ENCODE measurements around the gene MTMR3. TPM values are rescaled to one million over a fixed set of nuclear protein-coding genes. Genes with fewer than 3 reads are reported as not detected.
"Not testable (repeated sequence)": the region's sequence is repeated elsewhere in the genome, so short reads cannot be mapped to it uniquely, and the experiment has no call there.

Gene MTMR3
- 10 to 100 TPM; 36.6 to 42.1 (median 37.1) TPM for total RNA-seq

DNA sequence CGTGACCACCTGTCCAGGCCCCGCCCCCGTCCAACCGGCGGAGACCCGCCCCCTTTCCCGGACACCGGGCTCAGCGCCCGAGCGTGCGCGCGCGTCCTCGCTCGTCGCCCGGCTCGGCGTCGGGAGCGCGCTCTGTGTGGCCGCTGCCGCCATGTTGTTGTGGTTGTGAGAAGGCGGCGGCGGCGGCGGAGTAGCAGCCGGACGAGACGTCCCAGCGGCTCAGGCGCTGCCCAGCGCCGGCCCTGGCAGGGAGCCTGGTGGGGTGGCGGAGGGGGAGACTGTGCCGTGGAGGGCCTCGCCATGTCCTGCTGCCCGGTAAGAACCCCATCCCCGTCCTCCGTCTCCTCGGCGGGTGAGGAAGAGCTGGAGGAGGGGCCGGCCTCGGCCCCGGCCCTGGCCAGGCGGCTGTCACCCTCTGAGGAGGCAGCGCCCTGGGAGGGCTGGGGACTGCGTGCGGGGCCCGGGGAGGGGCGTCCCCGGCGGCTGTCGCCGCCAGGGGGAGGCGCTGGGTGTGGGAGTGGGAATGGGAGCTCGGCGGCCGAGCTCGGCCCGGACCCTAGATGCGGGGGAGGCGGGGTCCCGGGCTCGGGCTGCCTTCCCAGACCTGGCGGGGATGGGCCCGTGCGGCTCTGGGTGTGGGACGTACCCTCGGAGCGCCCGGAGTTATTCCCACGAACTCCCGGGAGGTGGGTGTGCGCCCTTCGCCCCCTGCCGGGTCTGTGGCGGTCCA is at the start of gene MTMR3:
Gene MTMR3, plus strand, starts transcription at position 130 of the 730 bp plus-strand sequence. CDS start 87,886 bp downstream, outside the sequence.
- Histone ChIP-seq H3K9me3 (no peaks in the 10 kb centered on the region), H3K4me3 (peak within 1 kb of the TSS; percentile 75 to 99 (median 92)), H3K27ac (peak within 1 kb of the TSS; percentile 97 to 100 (median 99)), H3K27me3 (no peaks in the 10 kb centered on the region), H3K4me1 (peaks cover 42 to 43% of the 10 kb centered on the region in 2 donors), H3K36me3 (no peaks in the 10 kb centered on the region)
- intact Hi-C loops (cut with DNase I; ENCODE audit: low total_unique reads) (loop anchor here (1.0 to 5.0 kb wide), 2 partner anchors 45 to 116 kb away; partner anchors contain the start of genes ASCC2, UQCR10 and ZMAT5), in situ Hi-C loops (cut with MboI; ENCODE audit: low sequenced_read_pairs in 4 of 4) (no loop called here)
- TF ChIP-seq, protein P1, sequence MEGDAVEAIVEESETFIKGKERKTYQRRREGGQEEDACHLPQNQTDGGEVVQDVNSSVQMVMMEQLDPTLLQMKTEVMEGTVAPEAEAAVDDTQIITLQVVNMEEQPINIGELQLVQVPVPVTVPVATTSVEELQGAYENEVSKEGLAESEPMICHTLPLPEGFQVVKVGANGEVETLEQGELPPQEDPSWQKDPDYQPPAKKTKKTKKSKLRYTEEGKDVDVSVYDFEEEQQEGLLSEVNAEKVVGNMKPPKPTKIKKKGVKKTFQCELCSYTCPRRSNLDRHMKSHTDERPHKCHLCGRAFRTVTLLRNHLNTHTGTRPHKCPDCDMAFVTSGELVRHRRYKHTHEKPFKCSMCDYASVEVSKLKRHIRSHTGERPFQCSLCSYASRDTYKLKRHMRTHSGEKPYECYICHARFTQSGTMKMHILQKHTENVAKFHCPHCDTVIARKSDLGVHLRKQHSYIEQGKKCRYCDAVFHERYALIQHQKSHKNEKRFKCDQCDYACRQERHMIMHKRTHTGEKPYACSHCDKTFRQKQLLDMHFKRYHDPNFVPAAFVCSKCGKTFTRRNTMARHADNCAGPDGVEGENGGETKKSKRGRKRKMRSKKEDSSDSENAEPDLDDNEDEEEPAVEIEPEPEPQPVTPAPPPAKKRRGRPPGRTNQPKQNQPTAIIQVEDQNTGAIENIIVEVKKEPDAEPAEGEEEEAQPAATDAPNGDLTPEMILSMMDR (IDR thresholded peaks at IDR 0.05 in 4 of 5, conservative IDR thresholded peaks at IDR 0.05 in 1 of 5), result peak; percentile 17 to 78 (median 70)
- peak; percentile 75 to 76 for TF ChIP-seq POLR2A (IDR thresholded peaks at IDR 0.05)
- DNase-seq, result peak; percentile 87 to 88
- peak; percentile 77 to 82 for ATAC-seq

DNA sequence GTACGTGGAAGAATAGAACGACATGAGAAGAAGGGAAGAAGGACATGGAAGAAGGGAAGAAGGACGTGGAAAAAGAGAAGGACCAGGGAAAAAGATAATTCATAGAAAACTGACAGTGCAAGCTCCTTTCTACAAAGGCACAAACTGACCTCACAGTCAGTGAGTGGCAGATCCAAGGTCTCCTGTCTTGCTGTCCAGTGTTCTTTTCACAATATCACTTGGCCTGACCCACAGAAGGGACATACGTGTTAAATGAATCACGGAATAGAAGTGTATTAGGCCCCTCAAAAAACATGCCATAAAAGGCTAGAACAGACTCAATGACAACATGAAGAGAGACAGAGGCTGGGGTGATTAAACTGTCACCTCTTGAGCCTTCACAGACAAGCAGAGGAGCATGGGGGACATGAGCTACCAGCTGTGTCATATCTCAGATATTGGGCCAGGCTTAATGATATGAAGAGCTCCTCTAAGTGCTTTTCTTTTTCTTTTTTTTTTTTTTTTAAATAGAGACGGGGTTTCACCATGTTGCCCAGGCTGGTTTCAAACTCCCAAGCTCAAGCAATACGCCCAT is 49.5 kb upstream of the MTMR3 start:
- Histone ChIP-seq H3K4me1 (peaks cover 38 to 71% of the 10 kb centered on the region in 2 donors), H3K27me3 (no peaks in the 10 kb centered on the region), H3K9me3 (no peaks in the 10 kb centered on the region), H3K36me3 (peaks cover 0 to 17% of the 10 kb centered on the region in 2 donors), H3K27ac (peak overlapping the region in 2 of 4 donors; percentile 88 to 90), H3K4me3 (no peak overlapping the region)
- in situ Hi-C loops (cut with MboI; ENCODE audit: low sequenced_read_pairs in 4 of 4) (no loop called here), intact Hi-C loops (cut with DNase I; ENCODE audit: low total_unique reads) (no loop called here)
- DNase-seq (no peak), ATAC-seq (no peak)
- TF ChIP-seq, protein P1 (IDR thresholded peaks at IDR 0.05 in 4 of 5, conservative IDR thresholded peaks at IDR 0.05 in 1 of 5), result no peak

DNA sequence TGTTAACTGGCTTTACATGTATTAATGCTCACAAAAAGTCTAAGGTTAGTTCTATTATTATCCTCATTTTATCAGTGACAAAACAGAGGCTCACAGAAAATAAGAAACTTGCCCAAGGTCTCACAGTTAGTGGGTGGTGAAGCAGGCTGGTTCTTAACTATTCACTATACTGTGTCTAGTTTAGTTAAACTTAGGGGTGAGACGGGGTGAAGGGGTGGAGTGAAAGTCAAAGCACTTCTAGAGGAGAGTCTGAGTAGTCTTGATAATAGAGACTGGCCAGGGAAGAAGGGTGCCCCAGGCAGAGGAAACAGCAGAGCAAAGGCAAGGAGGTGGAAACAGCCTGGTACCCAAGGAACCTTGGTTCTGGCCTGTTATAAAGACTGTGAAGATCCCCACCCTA is 48.9 kb upstream of the MTMR3 start:
- DNase-seq (no peak), ATAC-seq (no peak)
- H3K9me3 ChIP-seq, result no peaks in the 10 kb centered on the region
- peaks cover 41 to 71% of the 10 kb centered on the region in 2 donors for H3K4me1 ChIP-seq
- peaks cover 0 to 17% of the 10 kb centered on the region in 2 donors for H3K36me3 ChIP-seq
- in situ Hi-C loops (cut with MboI; ENCODE audit: low sequenced_read_pairs in 4 of 4) (no loop called here), intact Hi-C loops (cut with DNase I; ENCODE audit: low total_unique reads) (no loop called here)
- peak overlapping the region in 3 of 4 donors; percentile 16 to 90 (median 88) for H3K27ac ChIP-seq
- H3K4me3 ChIP-seq, result no peak overlapping the region
- TF ChIP-seq POLR2A (IDR thresholded peaks at IDR 0.05), result no peak
- TF ChIP-seq, protein P1 (IDR thresholded peaks at IDR 0.05 in 4 of 5, conservative IDR thresholded peaks at IDR 0.05 in 1 of 5), result no peak
- H3K27me3 ChIP-seq, result no peaks in the 10 kb centered on the region

DNA sequence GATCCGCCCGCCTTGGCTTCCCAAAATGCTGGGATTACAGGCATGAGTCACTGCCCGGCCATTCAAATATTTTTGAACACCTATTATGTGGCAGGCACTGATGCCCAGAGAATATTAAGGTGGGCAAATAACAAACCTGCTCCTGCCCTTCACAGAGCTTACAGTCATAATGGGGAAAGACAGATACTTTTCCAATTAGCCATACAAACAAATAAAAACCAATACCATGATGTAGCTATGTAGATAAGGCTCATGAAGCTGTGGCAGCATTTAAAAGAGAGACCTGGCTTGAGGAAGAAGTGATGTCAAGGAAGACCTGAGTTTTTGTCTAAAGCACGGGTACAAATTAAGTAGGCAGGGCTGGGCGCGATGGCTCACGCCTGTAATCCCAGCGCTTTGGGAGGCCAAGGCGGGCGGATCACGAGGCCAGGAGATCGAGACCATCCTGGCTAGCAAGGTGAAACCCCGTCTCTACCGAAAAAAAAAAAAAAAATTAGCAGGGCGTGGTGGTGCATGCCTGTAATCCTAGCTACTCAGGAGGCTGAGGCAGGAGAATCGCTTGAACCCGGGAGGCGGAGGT is 46.1 kb upstream of the MTMR3 start:
- intact Hi-C loops (cut with DNase I; ENCODE audit: low total_unique reads), result loop anchor here (5.0 kb wide), 1 partner anchor 70 kb away; the partner anchor contains the start of genes UQCR10 and ZMAT5
- H3K36me3 ChIP-seq; ATAC-seq; DNase-seq; H3K9me3 ChIP-seq; H3K27me3 ChIP-seq; in situ Hi-C loops (cut with MboI; ENCODE audit: low sequenced_read_pairs in 4 of 4): not testable (repeated sequence)
- Histone ChIP-seq H3K4me1 (peaks cover 28 to 52% of the 10 kb centered on the region in 2 donors), H3K27ac (peak overlapping the region; percentile 82 to 95 (median 90)), H3K4me3 (peak overlapping the region; percentile 69 to 99 (median 96))

All from gastrocnemius medialis (tissue), 4 donors.